ENCODE data around the gene PTPN3.
A peak's percentile ranks its signal among the peaks of the same experiment; 100 is the strongest.

PTPN3 gene

GRCh38 chr9:109476642-109477257, 21.4 kb downstream of the PTPN3 start:
- no peaks in the 10 kb centered on the region for H3K9me3 ChIP-seq (ENCODE audit: control insufficient read depth, low read length)
- no peaks in the 10 kb centered on the region for H3K4me1 ChIP-seq (ENCODE audit: control insufficient read depth, insufficient read depth, low read length, poor library complexity, severe bottlenecking)
- WGBS, 2 experiments (ENCODE audit: insufficient coverage in 2 of 2), result 91 to 94% methylated on average over 3 to 7 of the region's 8 CpGs
- H3K36me3 ChIP-seq (ENCODE audit: control insufficient read depth, insufficient read depth, low read length), result no peaks in the 10 kb centered on the region
- no peak overlapping the region for H3K27ac ChIP-seq (ENCODE audit: low read depth, low read length, severe bottlenecking)
- H3K4me3 ChIP-seq (ENCODE audit: extremely low read depth, insufficient read depth, low read length, poor library complexity, severe bottlenecking), result no peak overlapping the region

- Histone ChIP-seq H3K4me1 (ENCODE audit: control insufficient read depth, insufficient read depth, low read length, poor library complexity, severe bottlenecking) (no peaks in the 10 kb centered on the region), H3K27ac (ENCODE audit: low read depth, low read length, severe bottlenecking) (no peak overlapping the region), H3K4me3 (ENCODE audit: extremely low read depth, insufficient read depth, low read length, poor library complexity, severe bottlenecking) (no peak overlapping the region), H3K9me3 (ENCODE audit: control insufficient read depth, low read length) (no peaks in the 10 kb centered on the region), H3K36me3 (ENCODE audit: control insufficient read depth, insufficient read depth, low read length) (no peaks in the 10 kb centered on the region)
- WGBS, 2 experiments (ENCODE audit: insufficient coverage in 2 of 2), result 87 to 93% methylated on average over 5 to 6 of the region's 7 CpGs
Measured at GRCh38 chr9:109475526-109475925, 22.6 kb downstream of the PTPN3 start.

- Histone ChIP-seq H3K4me3 (ENCODE audit: extremely low read depth, insufficient read depth, low read length, poor library complexity, severe bottlenecking) (no peak overlapping the region), H3K36me3 (ENCODE audit: control insufficient read depth, insufficient read depth, low read length) (no peaks in the 10 kb centered on the region), H3K4me1 (ENCODE audit: control insufficient read depth, insufficient read depth, low read length, poor library complexity, severe bottlenecking) (no peaks in the 10 kb centered on the region), H3K9me3 (ENCODE audit: control insufficient read depth, low read length) (no peaks in the 10 kb centered on the region), H3K27ac (ENCODE audit: low read depth, low read length, severe bottlenecking) (no peak overlapping the region)
- 80 to 100% methylated on average over 1 of the region's 2 CpGs for WGBS, 2 experiments (ENCODE audit: insufficient coverage in 2 of 2)
Measured at GRCh38 chr9:109474944-109475343, 23.2 kb downstream of the PTPN3 start.

GRCh38 chr9:109474170-109474569, 23.9 kb downstream of the PTPN3 start:
- 86 to 97% methylated on average over 5 to 6 of the region's 7 CpGs for WGBS, 2 experiments (ENCODE audit: insufficient coverage in 2 of 2)
- Histone ChIP-seq H3K4me3 (ENCODE audit: extremely low read depth, insufficient read depth, low read length, poor library complexity, severe bottlenecking) (no peak overlapping the region), H3K27ac (ENCODE audit: low read depth, low read length, severe bottlenecking) (no peak overlapping the region), H3K9me3 (ENCODE audit: control insufficient read depth, low read length) (no peaks in the 10 kb centered on the region), H3K4me1 (ENCODE audit: control insufficient read depth, insufficient read depth, low read length, poor library complexity, severe bottlenecking) (no peaks in the 10 kb centered on the region), H3K36me3 (ENCODE audit: control insufficient read depth, insufficient read depth, low read length) (no peaks in the 10 kb centered on the region)

GRCh38 chr9:109473329-109473728, 24.8 kb downstream of the PTPN3 start:
- H3K9me3 ChIP-seq (ENCODE audit: control insufficient read depth, low read length), result no peaks in the 10 kb centered on the region
- 79 to 82% methylated on average over 4 of the region's 7 CpGs for WGBS, 2 experiments (ENCODE audit: insufficient coverage in 2 of 2)
- H3K4me1 ChIP-seq (ENCODE audit: control insufficient read depth, insufficient read depth, low read length, poor library complexity, severe bottlenecking), result no peaks in the 10 kb centered on the region
- H3K36me3 ChIP-seq (ENCODE audit: control insufficient read depth, insufficient read depth, low read length), result no peaks in the 10 kb centered on the region
- no peak overlapping the region for H3K27ac ChIP-seq (ENCODE audit: low read depth, low read length, severe bottlenecking)
- no peak overlapping the region for H3K4me3 ChIP-seq (ENCODE audit: extremely low read depth, insufficient read depth, low read length, poor library complexity, severe bottlenecking)

GRCh38 chr9:109471475-109472393, 26.4 kb downstream of the PTPN3 start:
- Histone ChIP-seq H3K27ac (ENCODE audit: low read depth, low read length, severe bottlenecking) (no peak overlapping the region), H3K36me3 (ENCODE audit: control insufficient read depth, insufficient read depth, low read length) (no peaks in the 10 kb centered on the region), H3K4me1 (ENCODE audit: control insufficient read depth, insufficient read depth, low read length, poor library complexity, severe bottlenecking) (no peaks in the 10 kb centered on the region), H3K9me3 (ENCODE audit: control insufficient read depth, low read length) (no peaks in the 10 kb centered on the region), H3K4me3 (ENCODE audit: extremely low read depth, insufficient read depth, low read length, poor library complexity, severe bottlenecking) (no peak overlapping the region)
- WGBS, 2 experiments (ENCODE audit: insufficient coverage in 2 of 2), result 78 to 85% methylated on average over 3 to 4 of the region's 5 CpGs

- no peaks in the 10 kb centered on the region for H3K4me1 ChIP-seq (ENCODE audit: control insufficient read depth, insufficient read depth, low read length, poor library complexity, severe bottlenecking)
- H3K36me3 ChIP-seq (ENCODE audit: control insufficient read depth, insufficient read depth, low read length), result no peaks in the 10 kb centered on the region
- no peaks in the 10 kb centered on the region for H3K9me3 ChIP-seq (ENCODE audit: control insufficient read depth, low read length)
- peak overlapping the region; percentile 16 for H3K27ac ChIP-seq (ENCODE audit: low read depth, low read length, severe bottlenecking)
- 50% methylated on average over 10 to 12 of the region's 13 CpGs for WGBS, 2 experiments (ENCODE audit: insufficient coverage in 2 of 2)
- H3K4me3 ChIP-seq (ENCODE audit: extremely low read depth, insufficient read depth, low read length, poor library complexity, severe bottlenecking), result no peak overlapping the region
Measured at GRCh38 chr9:109469646-109470358, 28.3 kb downstream of the PTPN3 start.

- no peak overlapping the region for H3K27ac ChIP-seq (ENCODE audit: low read depth, low read length, severe bottlenecking)
- no peaks in the 10 kb centered on the region for H3K36me3 ChIP-seq (ENCODE audit: control insufficient read depth, insufficient read depth, low read length)
- no peaks in the 10 kb centered on the region for H3K4me1 ChIP-seq (ENCODE audit: control insufficient read depth, insufficient read depth, low read length, poor library complexity, severe bottlenecking)
- no peak overlapping the region for H3K4me3 ChIP-seq (ENCODE audit: extremely low read depth, insufficient read depth, low read length, poor library complexity, severe bottlenecking)
- WGBS, 2 experiments (ENCODE audit: insufficient coverage in 2 of 2), result 91 to 94% methylated on average over 5 of the region's 5 CpGs
- no peaks in the 10 kb centered on the region for H3K9me3 ChIP-seq (ENCODE audit: control insufficient read depth, low read length)
Measured at GRCh38 chr9:109468927-109469326, 29.2 kb downstream of the PTPN3 start.

GRCh38 chr9:109467936-109468335, 30.2 kb downstream of the PTPN3 start:
- 80 to 100% methylated on average over 1 of the region's 2 CpGs for WGBS, 2 experiments (ENCODE audit: insufficient coverage in 2 of 2)
- Histone ChIP-seq H3K36me3 (ENCODE audit: control insufficient read depth, insufficient read depth, low read length) (no peaks in the 10 kb centered on the region), H3K27ac (ENCODE audit: low read depth, low read length, severe bottlenecking) (no peak overlapping the region), H3K4me1 (ENCODE audit: control insufficient read depth, insufficient read depth, low read length, poor library complexity, severe bottlenecking) (no peaks in the 10 kb centered on the region), H3K4me3 (ENCODE audit: extremely low read depth, insufficient read depth, low read length, poor library complexity, severe bottlenecking) (no peak overlapping the region), H3K9me3 (ENCODE audit: control insufficient read depth, low read length) (no peaks in the 10 kb centered on the region)

GRCh38 chr9:109466623-109467590, 31.2 kb downstream of the PTPN3 start:
- Histone ChIP-seq H3K36me3 (ENCODE audit: control insufficient read depth, insufficient read depth, low read length) (no peaks in the 10 kb centered on the region), H3K9me3 (ENCODE audit: control insufficient read depth, low read length) (no peaks in the 10 kb centered on the region), H3K27ac (ENCODE audit: low read depth, low read length, severe bottlenecking) (no peak overlapping the region), H3K4me1 (ENCODE audit: control insufficient read depth, insufficient read depth, low read length, poor library complexity, severe bottlenecking) (no peaks in the 10 kb centered on the region), H3K4me3 (ENCODE audit: extremely low read depth, insufficient read depth, low read length, poor library complexity, severe bottlenecking) (no peak overlapping the region)
- 90 to 97% methylated on average over 10 to 11 of the region's 12 CpGs for WGBS, 2 experiments (ENCODE audit: insufficient coverage in 2 of 2)

Data from mesodermal cell (in vitro differentiated cells).